Activated gamma-delta T cell (primary cell): ENCODE measurements around the gene KIAA0586.

Experiments used
- DNase-seq: peaks from one replicate; lab custom pipeline; 2025; lab: John Stamatoyannopoulos, UW

Gene KIAA0586

GRCh38 chr14:58598028-58598803 lies 170.7 kb downstream of the KIAA0586 start:
- DNase-seq, result no peak

- DNase-seq, result no peak
These were observed 171.4 kb downstream of the KIAA0586 start for GRCh38 chr14:58598804-58599525.

- no peak for DNase-seq
These were observed 172.2 kb downstream of the KIAA0586 start for GRCh38 chr14:58599707-58600106.
